Thyroid gland (tissue), 4 donors: ENCODE results near the gene SCGB1C2.
"Not testable (repeated sequence)": the region's sequence is repeated elsewhere in the genome, so short reads cannot be mapped to it uniquely, and the experiment has no call there.

Experiments used
- POLR2A ChIP-seq, 2 donors: fragments of 450-650 bp; IDR thresholded peaks; one replicate each; pipeline ENCODE4 v1.6.1; 2017; ENCODE audit warnings: antibody characterized with exemption in 2 of 2, mild to moderate bottlenecking in 2 of 2, moderate library complexity in 1 of 2
- TF ChIP-seq, protein P1 (sequence below), 6 experiments: fragments of 200-600 bp in 3 of 6; fragments of 450-650 bp in 3 of 6; sonication (generic) in 3 of 6; IDR thresholded peaks; one replicate each; pipeline ENCODE4 v1.5.1; 2016 to 2019; ENCODE audit warnings: antibody characterized with exemption in 6 of 6, mild to moderate bottlenecking in 2 of 6, inconsistent platforms in 1 of 6, moderate library complexity in 1 of 6

DNA sequence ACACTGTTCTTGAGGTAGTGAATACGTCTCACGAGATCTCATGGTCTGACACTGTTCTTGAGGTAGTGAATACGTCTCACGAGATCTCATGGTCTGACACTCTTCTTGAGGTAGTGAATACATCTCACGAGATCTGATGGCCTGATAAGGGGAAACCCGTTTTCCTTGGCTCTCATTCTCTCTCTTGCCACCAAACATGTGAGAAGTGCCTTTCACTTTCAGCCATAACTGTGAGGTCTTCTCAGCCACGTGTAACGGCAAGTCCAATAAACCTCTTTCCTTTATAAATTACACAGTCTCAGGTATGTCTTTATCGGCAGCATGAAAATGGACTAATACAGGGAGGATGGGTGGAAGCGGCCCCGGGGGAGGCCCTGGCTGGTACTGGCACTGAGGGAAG, 31.2 kb downstream of the SCGB1C2 start:
- not testable (repeated sequence) for TF ChIP-seq POLR2A (IDR thresholded peaks at IDR 0.05)
- TF ChIP-seq, protein P1, sequence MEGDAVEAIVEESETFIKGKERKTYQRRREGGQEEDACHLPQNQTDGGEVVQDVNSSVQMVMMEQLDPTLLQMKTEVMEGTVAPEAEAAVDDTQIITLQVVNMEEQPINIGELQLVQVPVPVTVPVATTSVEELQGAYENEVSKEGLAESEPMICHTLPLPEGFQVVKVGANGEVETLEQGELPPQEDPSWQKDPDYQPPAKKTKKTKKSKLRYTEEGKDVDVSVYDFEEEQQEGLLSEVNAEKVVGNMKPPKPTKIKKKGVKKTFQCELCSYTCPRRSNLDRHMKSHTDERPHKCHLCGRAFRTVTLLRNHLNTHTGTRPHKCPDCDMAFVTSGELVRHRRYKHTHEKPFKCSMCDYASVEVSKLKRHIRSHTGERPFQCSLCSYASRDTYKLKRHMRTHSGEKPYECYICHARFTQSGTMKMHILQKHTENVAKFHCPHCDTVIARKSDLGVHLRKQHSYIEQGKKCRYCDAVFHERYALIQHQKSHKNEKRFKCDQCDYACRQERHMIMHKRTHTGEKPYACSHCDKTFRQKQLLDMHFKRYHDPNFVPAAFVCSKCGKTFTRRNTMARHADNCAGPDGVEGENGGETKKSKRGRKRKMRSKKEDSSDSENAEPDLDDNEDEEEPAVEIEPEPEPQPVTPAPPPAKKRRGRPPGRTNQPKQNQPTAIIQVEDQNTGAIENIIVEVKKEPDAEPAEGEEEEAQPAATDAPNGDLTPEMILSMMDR (IDR thresholded peaks at IDR 0.05) = not testable (repeated sequence)
